ENCODE data around the gene CTSK.

The CTSK gene

GRCh38 chr1:150751443-150751842 lies 56.6 kb downstream of the CTSK start:
- no peak for DNase-seq

GRCh38 chr1:150749720-150750311 lies 58.2 kb downstream of the CTSK start:
- DNase-seq = no peak

- no peak for DNase-seq
These were observed 59.0 kb downstream of the CTSK start for GRCh38 chr1:150748878-150749719.

Measured in CD4-positive, alpha-beta T cell treated with Interleukin-6 for 4 hours (primary cell).